ENCODE data around the gene LCOR. TPM values are rescaled to one million over a fixed set of nuclear protein-coding genes. Genes with fewer than 3 reads are reported as not detected.

Gene LCOR
- total and polyA plus RNA-seq, 2 experiments from 2014 or later, result 9.1 to 14.8 TPM

- Histone ChIP-seq H3K36me3 (ENCODE audit: low read depth) (no peaks in the 10 kb centered on the region), H3K9me2 (ENCODE audit: insufficient read depth) (no peaks in the 10 kb centered on the region), H3K9me3 (ENCODE audit: low read depth) (no peaks in the 10 kb centered on the region), H3K4me1 (ENCODE audit: insufficient read depth) (no peaks in the 10 kb centered on the region), H4K20me1 (ENCODE audit: insufficient read depth) (peaks cover under 1% of the 10 kb centered on the region; the same call in 1 of the 2 replicates), H3K27ac (no peak overlapping the region), H3K4me3 (no peak overlapping the region), H3K9ac (no peak overlapping the region), H3K27me3 (replicated peaks; ENCODE audit: insufficient read depth) (no peaks in the 10 kb centered on the region), H3K79me2 (ENCODE audit: insufficient read depth) (peaks cover 98% of the 10 kb centered on the region), H3F3A (ENCODE audit: insufficient read depth) (no peaks in the 10 kb centered on the region), H3K4me2 (ENCODE audit: unreplicated experiment) (no peak overlapping the region), H2AFZ (no peak overlapping the region)
- no peak for DNase-seq
- TF ChIP-seq EZH2phosphoT487 (IDR thresholded peaks at IDR 0.05; ENCODE audit: insufficient read depth, low read depth) (no peak), EZH2 (IDR thresholded peaks at IDR 0.05; ENCODE audit: insufficient read depth, poor library complexity, severe bottlenecking) (no peak)
- 94 to 96% methylated on average over 3 of the region's 3 CpGs for WGBS, 2 experiments (ENCODE audit: low coverage in 1 of 2, low lambda C conversion rate in 2 of 2, missing lambda C conversion rate in 2 of 2)
- in situ Hi-C loops (cut with MboI), result no loop called here
Observed at GRCh38 chr10:96912405-96912804, 80.3 kb downstream of the LCOR start.

- H3K27me3 ChIP-seq (replicated peaks; ENCODE audit: insufficient read depth), result no peaks in the 10 kb centered on the region
- in situ Hi-C loops (cut with MboI), result no loop called here
- H3K4me2 ChIP-seq (ENCODE audit: unreplicated experiment), result no peak overlapping the region
- H3K4me1 ChIP-seq (ENCODE audit: insufficient read depth), result no peaks in the 10 kb centered on the region
- 97 to 98% methylated on average over 5 of the region's 5 CpGs for WGBS, 2 experiments (ENCODE audit: low coverage in 1 of 2, low lambda C conversion rate in 2 of 2, missing lambda C conversion rate in 2 of 2)
- peaks cover 5% of the 10 kb centered on the region; the same call in 1 of the 2 replicates for H4K20me1 ChIP-seq (ENCODE audit: insufficient read depth)
- no peaks in the 10 kb centered on the region for H3K9me3 ChIP-seq (ENCODE audit: low read depth)
- no peak for DNase-seq
- no peak overlapping the region for H2AFZ ChIP-seq
- no peak overlapping the region for H3K9ac ChIP-seq
- no peak overlapping the region for H3K27ac ChIP-seq
- no peaks in the 10 kb centered on the region for H3K9me2 ChIP-seq (ENCODE audit: insufficient read depth)
- no peaks in the 10 kb centered on the region for H3F3A ChIP-seq (ENCODE audit: insufficient read depth)
- no peak for TF ChIP-seq EZH2phosphoT487 (IDR thresholded peaks at IDR 0.05; ENCODE audit: insufficient read depth, low read depth)
- no peak for TF ChIP-seq EZH2 (IDR thresholded peaks at IDR 0.05; ENCODE audit: insufficient read depth, poor library complexity, severe bottlenecking)
- peaks cover 97% of the 10 kb centered on the region for H3K79me2 ChIP-seq (ENCODE audit: insufficient read depth)
- H3K36me3 ChIP-seq (ENCODE audit: low read depth), result no peaks in the 10 kb centered on the region
- H3K4me3 ChIP-seq, result no peak overlapping the region
Observed at GRCh38 chr10:96913906-96914305, 81.8 kb downstream of the LCOR start.

GRCh38 chr10:96917628-96918027, 85.5 kb downstream of the LCOR start:
- H4K20me1 ChIP-seq (ENCODE audit: insufficient read depth), result peaks cover 5% of the 10 kb centered on the region; the same call in 1 of the 2 replicates
- in situ Hi-C loops (cut with MboI), result no loop called here
- H3F3A ChIP-seq (ENCODE audit: insufficient read depth), result peaks cover 8% of the 10 kb centered on the region
- no peaks in the 10 kb centered on the region for H3K36me3 ChIP-seq (ENCODE audit: low read depth)
- DNase-seq, result no peak
- no peak overlapping the region for H2AFZ ChIP-seq
- H3K9ac ChIP-seq, result no peak overlapping the region
- no peak overlapping the region for H3K27ac ChIP-seq
- no peaks in the 10 kb centered on the region for H3K9me2 ChIP-seq (ENCODE audit: insufficient read depth)
- no peaks in the 10 kb centered on the region for H3K4me1 ChIP-seq (ENCODE audit: insufficient read depth)
- H3K4me3 ChIP-seq, result no peak overlapping the region
- H3K9me3 ChIP-seq (ENCODE audit: low read depth), result no peaks in the 10 kb centered on the region
- no peak for TF ChIP-seq EZH2 (IDR thresholded peaks at IDR 0.05; ENCODE audit: insufficient read depth, poor library complexity, severe bottlenecking)
- TF ChIP-seq EZH2phosphoT487 (IDR thresholded peaks at IDR 0.05; ENCODE audit: insufficient read depth, low read depth), result no peak
- H3K27me3 ChIP-seq (replicated peaks; ENCODE audit: insufficient read depth), result no peaks in the 10 kb centered on the region
- WGBS, 2 experiments (ENCODE audit: low coverage in 1 of 2, low lambda C conversion rate in 2 of 2, missing lambda C conversion rate in 2 of 2), result 82 to 88% methylated on average over 5 of the region's 5 CpGs
- H3K4me2 ChIP-seq (ENCODE audit: unreplicated experiment), result no peak overlapping the region
- peaks cover 89% of the 10 kb centered on the region for H3K79me2 ChIP-seq (ENCODE audit: insufficient read depth)

- H3K36me3 ChIP-seq (ENCODE audit: low read depth), result no peaks in the 10 kb centered on the region
- WGBS, 2 experiments (ENCODE audit: low coverage in 1 of 2, low lambda C conversion rate in 2 of 2, missing lambda C conversion rate in 2 of 2), result 96 to 97% methylated on average over 5 of the region's 5 CpGs
- peaks cover 89% of the 10 kb centered on the region for H3K79me2 ChIP-seq (ENCODE audit: insufficient read depth)
- H3F3A ChIP-seq (ENCODE audit: insufficient read depth), result peaks cover 8% of the 10 kb centered on the region
- no peaks in the 10 kb centered on the region for H3K27me3 ChIP-seq (replicated peaks; ENCODE audit: insufficient read depth)
- H3K9me3 ChIP-seq (ENCODE audit: low read depth), result no peaks in the 10 kb centered on the region
- TF ChIP-seq EZH2 (IDR thresholded peaks at IDR 0.05; ENCODE audit: insufficient read depth, poor library complexity, severe bottlenecking) (no peak), EZH2phosphoT487 (IDR thresholded peaks at IDR 0.05; ENCODE audit: insufficient read depth, low read depth) (no peak)
- no peak overlapping the region for H3K9ac ChIP-seq
- no peak overlapping the region for H3K4me3 ChIP-seq
- H3K4me2 ChIP-seq (ENCODE audit: unreplicated experiment), result no peak overlapping the region
- in situ Hi-C loops (cut with MboI), result no loop called here
- no peaks in the 10 kb centered on the region for H3K9me2 ChIP-seq (ENCODE audit: insufficient read depth)
- H2AFZ ChIP-seq, result no peak overlapping the region
- no peaks in the 10 kb centered on the region for H3K4me1 ChIP-seq (ENCODE audit: insufficient read depth)
- peaks cover 5% of the 10 kb centered on the region; the same call in 1 of the 2 replicates for H4K20me1 ChIP-seq (ENCODE audit: insufficient read depth)
- H3K27ac ChIP-seq, result no peak overlapping the region
- no peak for DNase-seq
Observed at GRCh38 chr10:96918214-96919002, 86.3 kb downstream of the LCOR start.

Data from GM23248 (cell line).